GM23338 (cell line): Measurements from ENCODE around the gene RAD23B. TPM values are rescaled to one million over a fixed set of nuclear protein-coding genes. Genes with fewer than 3 reads are reported as not detected.

Experiments
- ATAC-seq: fragments of 200-7000 bp; cut with Tn5 transposase; 3 replicates; pipeline ENCODE4 v1.9.1; 2020
- DNase-seq: peaks from one replicate; pipeline ENCODE4 v3.0.0-alpha.2; 2015; ENCODE audit warnings: low spot score
- H2AFZ ChIP-seq: fragments of 200-600 bp; sonication (generic); 2 replicates; pipeline ENCODE4 v1.8.0; 2016; ENCODE audit warnings: antibody characterized with exemption, mild to moderate bottlenecking, moderate library complexity
- H3F3A ChIP-seq: fragments of 200-600 bp; sonication (generic); replicated peaks from 2 replicates; pipeline ENCODE4 v1.8.0; 2017; ENCODE audit warnings: antibody characterized with exemption, mixed run types, low read depth
- H3K27ac ChIP-seq: fragments of 200-600 bp; sonication (generic); 2 replicates; pipeline ENCODE4 v1.6.1; 2016; ENCODE audit warnings: low read depth
- H3K27me3 ChIP-seq: fragments of 200-600 bp; sonication (generic); 2 replicates; pipeline ENCODE4 v1.8.0; 2016; ENCODE audit warnings: mild to moderate bottlenecking, mixed run types, moderate library complexity; ENCODE audit not compliant: insufficient read depth
- H3K36me3 ChIP-seq: fragments of 200-600 bp; sonication (generic); 2 replicates; pipeline ENCODE4 v1.8.0; 2016; ENCODE audit warnings: mild to moderate bottlenecking; ENCODE audit not compliant: insufficient read depth
- H3K4me1 ChIP-seq: fragments of 200-600 bp; sonication (generic); 2 replicates; pipeline ENCODE4 v1.8.0; 2016; ENCODE audit warnings: mild to moderate bottlenecking, moderate library complexity; ENCODE audit not compliant: insufficient read depth
- H3K4me2 ChIP-seq: fragments of 200-600 bp; sonication (generic); 2 replicates; pipeline ENCODE4 v1.7.1; 2017; ENCODE audit warnings: mixed run types
- H3K4me3 ChIP-seq: fragments of 200-600 bp; sonication (generic); 2 replicates; pipeline ENCODE4 v1.6.1; 2016; ENCODE audit warnings: mixed run types
- H3K79me2 ChIP-seq: fragments of 200-600 bp; sonication (generic); replicated peaks from 2 replicates; pipeline ENCODE4 v1.8.0; 2017; ENCODE audit warnings: mild to moderate bottlenecking; ENCODE audit not compliant: insufficient read depth
- H3K9me2 ChIP-seq: fragments of 200-600 bp; sonication (generic); 2 replicates; pipeline ENCODE4 v1.8.0; 2017; ENCODE audit not compliant: insufficient read depth
- H4K20me1 ChIP-seq: fragments of 200-600 bp; sonication (generic); replicated peaks from 2 replicates; pipeline ENCODE4 v1.8.0; 2017; ENCODE audit warnings: mild to moderate bottlenecking; ENCODE audit not compliant: insufficient read depth
- H3K27ac Mint-ChIP-seq: 2 replicates; pipeline ENCODE4 v1.8.0; 2020; ENCODE audit warnings: inconsistent platforms, mild to moderate bottlenecking, moderate library complexity, mixed read lengths
- H3K27me3 Mint-ChIP-seq: 3 replicates; pipeline ENCODE4 v1.8.0; 2022; ENCODE audit warnings: low read depth, mild to moderate bottlenecking, moderate library complexity, mixed read lengths, inconsistent platforms; ENCODE audit not compliant: insufficient read depth, poor library complexity
- H3K36me3 Mint-ChIP-seq: 3 replicates; pipeline ENCODE4 v1.8.0; 2021; ENCODE audit warnings: low read depth, mild to moderate bottlenecking, inconsistent platforms, moderate library complexity, mixed read lengths
- H3K4me1 Mint-ChIP-seq: 3 replicates; pipeline ENCODE4 v1.8.0; 2020; ENCODE audit warnings: mild to moderate bottlenecking, inconsistent platforms, mixed read lengths
- H3K4me3 Mint-ChIP-seq: 3 replicates; pipeline ENCODE4 v1.8.0; 2021; ENCODE audit warnings: moderate library complexity, mild to moderate bottlenecking, inconsistent platforms, mixed read lengths
- H3K9me3 Mint-ChIP-seq: 3 replicates; pipeline ENCODE4 v1.8.0; 2020; ENCODE audit warnings: moderate library complexity, mild to moderate bottlenecking, inconsistent platforms, mixed read lengths
- CREB1 ChIP-seq: fragments of 250-450 bp; sonication (Bioruptor Pico); IDR thresholded peaks from 2 replicates; pipeline ENCODE4 v1.5.0; 2020; ENCODE audit warnings: low read depth, mild to moderate bottlenecking, moderate library complexity
- EZH2 ChIP-seq: fragments of 200-600 bp; sonication (generic); IDR thresholded peaks from one replicate; pipeline ENCODE4 v1.8.0; 2017; ENCODE audit warnings: antibody characterized with exemption, mild to moderate bottlenecking, low read depth; ENCODE audit not compliant: unreplicated experiment
- EZH2phosphoT487 ChIP-seq: fragments of 200-600 bp; sonication (generic); IDR thresholded peaks from one replicate; pipeline ENCODE4 v1.8.1; 2018; ENCODE audit warnings: antibody characterized with exemption; ENCODE audit not compliant: unreplicated experiment
- JUNB ChIP-seq: IDR thresholded peaks from one replicate; pipeline ENCODE4 v1.6.1; 2016; ENCODE audit warnings: antibody characterized with exemption; ENCODE audit not compliant: unreplicated experiment
- NANOG ChIP-seq: IDR thresholded peaks from 2 replicates; pipeline ENCODE4 v1.6.1; 2016; ENCODE audit warnings: antibody characterized with exemption, borderline replicate concordance
- POLR2AphosphoS5 ChIP-seq: IDR thresholded peaks from 2 replicates; pipeline ENCODE4 v1.6.1; 2016; ENCODE audit warnings: antibody characterized with exemption, low read depth
- STAT1 ChIP-seq: IDR thresholded peaks from one replicate; pipeline ENCODE4 v1.6.1; 2016; ENCODE audit warnings: antibody characterized with exemption; ENCODE audit not compliant: unreplicated experiment
- ZNF114 ChIP-seq: fragments of 250-450 bp; sonication (Bioruptor Pico); IDR thresholded peaks from 2 replicates; pipeline ENCODE4 v1.5.0; 2020; ENCODE audit warnings: mild to moderate bottlenecking, moderate library complexity
- ZNF331 ChIP-seq: fragments of 250-450 bp; sonication (Bioruptor Pico); IDR thresholded peaks from 2 replicates; pipeline ENCODE4 v1.5.0; 2020; ENCODE audit warnings: low read depth, mild to moderate bottlenecking, moderate library complexity
- ZNF462 ChIP-seq: fragments of 250-450 bp; sonication (Bioruptor Pico); IDR thresholded peaks from 2 replicates; pipeline ENCODE4 v1.5.0; 2020; ENCODE audit warnings: mild to moderate bottlenecking, moderate library complexity
- polyA plus RNA-seq: library from polyadenylated mRNA; unstranded; fragments of >200 nt; fragmentation: Nextera tagmentation; extraction: Ambion mirVana; gene quantifications from 2 replicates; pipeline ENCODE4 v1.2.1, GENCODE V29; 2016
- total RNA-seq: library from RNA; depleted of rRNA; stranded (reverse); fragments of >200 nt; shearing (Covaris generic); gene quantifications from 2 replicates; pipeline ENCODE4 v1.2.3, GENCODE V29; 2014
- TF ChIP-seq, protein P1 (sequence below), 2 experiments: fragments of 200-600 bp in 1 of 2; sonication (generic) in 1 of 2; conservative IDR thresholded peaks; 2 replicates each; pipeline versions ENCODE4 v1.5.1 to v1.6.1; 2016 to 2017; ENCODE audit warnings: antibody characterized with exemption in 2 of 2, low read depth in 2 of 2, mild to moderate bottlenecking in 2 of 2, moderate library complexity in 1 of 2
- TF ChIP-seq, protein P2 (sequence below): IDR thresholded peaks from one replicate; pipeline ENCODE4 v1.6.1; 2018; ENCODE audit warnings: antibody characterized with exemption; ENCODE audit not compliant: unreplicated experiment
- TF ChIP-seq, protein P3 (sequence below): IDR thresholded peaks from 2 replicates; pipeline ENCODE4 v1.6.1; 2016; ENCODE audit warnings: antibody characterized with exemption

The RAD23B gene
- total and polyA plus RNA-seq, 2 experiments from 2014 or later: 31.1 to 137 TPM

DNA sequence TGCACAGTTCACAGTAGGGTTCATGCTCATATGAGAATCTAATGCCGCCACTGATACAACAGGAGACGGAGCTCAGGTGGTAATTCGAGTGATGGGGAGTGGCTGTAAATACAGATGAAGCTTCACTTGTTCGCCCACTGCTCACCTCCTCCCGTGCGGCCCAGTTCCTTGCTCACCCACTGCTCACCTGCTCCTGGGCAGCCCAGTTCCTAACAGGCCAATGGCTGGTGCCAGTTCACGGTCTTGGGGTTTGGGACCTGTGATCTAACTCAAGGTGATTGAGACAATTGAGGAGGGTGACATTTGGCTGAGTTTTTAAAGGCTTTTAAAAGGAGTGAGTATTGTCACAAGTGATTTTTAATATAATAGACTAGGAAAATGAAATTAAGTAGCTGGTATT, 45.4 kb downstream of the RAD23B start:
- ATAC-seq (no peak; the same call in 1 of the 3 replicates), DNase-seq (no peak)
- Mint-ChIP-seq H3K27ac (peak overlapping the region; percentile 14), H3K9me3 (no peaks in the 10 kb centered on the region), H3K36me3 (peaks cover 95% of the 10 kb centered on the region), H3K27me3 (peaks cover 2% of the 10 kb centered on the region), H3K4me1 (no peaks in the 10 kb centered on the region), H3K4me3 (no peak overlapping the region)
- Histone ChIP-seq H3K9me2 (no peaks in the 10 kb centered on the region), H3K79me2 (peaks cover 59% of the 10 kb centered on the region), H3K4me2 (no peak overlapping the region), H3K36me3 (peaks cover 38% of the 10 kb centered on the region; the same call in 1 of the 2 replicates), H3F3A (no peaks in the 10 kb centered on the region), H3K27me3 (no peaks in the 10 kb centered on the region), H2AFZ (no peak overlapping the region), H3K4me3 (no peak overlapping the region), H3K27ac (no peak overlapping the region), H3K4me1 (no peaks in the 10 kb centered on the region), H4K20me1 (peaks cover 10% of the 10 kb centered on the region)
- TF ChIP-seq ZNF331: no peak
- TF ChIP-seq, protein P1, sequence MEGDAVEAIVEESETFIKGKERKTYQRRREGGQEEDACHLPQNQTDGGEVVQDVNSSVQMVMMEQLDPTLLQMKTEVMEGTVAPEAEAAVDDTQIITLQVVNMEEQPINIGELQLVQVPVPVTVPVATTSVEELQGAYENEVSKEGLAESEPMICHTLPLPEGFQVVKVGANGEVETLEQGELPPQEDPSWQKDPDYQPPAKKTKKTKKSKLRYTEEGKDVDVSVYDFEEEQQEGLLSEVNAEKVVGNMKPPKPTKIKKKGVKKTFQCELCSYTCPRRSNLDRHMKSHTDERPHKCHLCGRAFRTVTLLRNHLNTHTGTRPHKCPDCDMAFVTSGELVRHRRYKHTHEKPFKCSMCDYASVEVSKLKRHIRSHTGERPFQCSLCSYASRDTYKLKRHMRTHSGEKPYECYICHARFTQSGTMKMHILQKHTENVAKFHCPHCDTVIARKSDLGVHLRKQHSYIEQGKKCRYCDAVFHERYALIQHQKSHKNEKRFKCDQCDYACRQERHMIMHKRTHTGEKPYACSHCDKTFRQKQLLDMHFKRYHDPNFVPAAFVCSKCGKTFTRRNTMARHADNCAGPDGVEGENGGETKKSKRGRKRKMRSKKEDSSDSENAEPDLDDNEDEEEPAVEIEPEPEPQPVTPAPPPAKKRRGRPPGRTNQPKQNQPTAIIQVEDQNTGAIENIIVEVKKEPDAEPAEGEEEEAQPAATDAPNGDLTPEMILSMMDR (conservative IDR thresholded peaks at IDR 0.05; ENCODE audit: low read depth in 2 of 2): no peak
- no peak for TF ChIP-seq JUNB
- TF ChIP-seq, protein P2, sequence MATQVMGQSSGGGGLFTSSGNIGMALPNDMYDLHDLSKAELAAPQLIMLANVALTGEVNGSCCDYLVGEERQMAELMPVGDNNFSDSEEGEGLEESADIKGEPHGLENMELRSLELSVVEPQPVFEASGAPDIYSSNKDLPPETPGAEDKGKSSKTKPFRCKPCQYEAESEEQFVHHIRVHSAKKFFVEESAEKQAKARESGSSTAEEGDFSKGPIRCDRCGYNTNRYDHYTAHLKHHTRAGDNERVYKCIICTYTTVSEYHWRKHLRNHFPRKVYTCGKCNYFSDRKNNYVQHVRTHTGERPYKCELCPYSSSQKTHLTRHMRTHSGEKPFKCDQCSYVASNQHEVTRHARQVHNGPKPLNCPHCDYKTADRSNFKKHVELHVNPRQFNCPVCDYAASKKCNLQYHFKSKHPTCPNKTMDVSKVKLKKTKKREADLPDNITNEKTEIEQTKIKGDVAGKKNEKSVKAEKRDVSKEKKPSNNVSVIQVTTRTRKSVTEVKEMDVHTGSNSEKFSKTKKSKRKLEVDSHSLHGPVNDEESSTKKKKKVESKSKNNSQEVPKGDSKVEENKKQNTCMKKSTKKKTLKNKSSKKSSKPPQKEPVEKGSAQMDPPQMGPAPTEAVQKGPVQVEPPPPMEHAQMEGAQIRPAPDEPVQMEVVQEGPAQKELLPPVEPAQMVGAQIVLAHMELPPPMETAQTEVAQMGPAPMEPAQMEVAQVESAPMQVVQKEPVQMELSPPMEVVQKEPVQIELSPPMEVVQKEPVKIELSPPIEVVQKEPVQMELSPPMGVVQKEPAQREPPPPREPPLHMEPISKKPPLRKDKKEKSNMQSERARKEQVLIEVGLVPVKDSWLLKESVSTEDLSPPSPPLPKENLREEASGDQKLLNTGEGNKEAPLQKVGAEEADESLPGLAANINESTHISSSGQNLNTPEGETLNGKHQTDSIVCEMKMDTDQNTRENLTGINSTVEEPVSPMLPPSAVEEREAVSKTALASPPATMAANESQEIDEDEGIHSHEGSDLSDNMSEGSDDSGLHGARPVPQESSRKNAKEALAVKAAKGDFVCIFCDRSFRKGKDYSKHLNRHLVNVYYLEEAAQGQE: no peak
- TF ChIP-seq NANOG: no peak
- TF ChIP-seq EZH2: no peak
- no peak for TF ChIP-seq ZNF114 (CRISPR knock-in tag)
- TF ChIP-seq CREB1 (CRISPR knock-in tag): no peak
- no peak for TF ChIP-seq STAT1
- no peak for TF ChIP-seq POLR2AphosphoS5
- TF ChIP-seq, protein P3, sequence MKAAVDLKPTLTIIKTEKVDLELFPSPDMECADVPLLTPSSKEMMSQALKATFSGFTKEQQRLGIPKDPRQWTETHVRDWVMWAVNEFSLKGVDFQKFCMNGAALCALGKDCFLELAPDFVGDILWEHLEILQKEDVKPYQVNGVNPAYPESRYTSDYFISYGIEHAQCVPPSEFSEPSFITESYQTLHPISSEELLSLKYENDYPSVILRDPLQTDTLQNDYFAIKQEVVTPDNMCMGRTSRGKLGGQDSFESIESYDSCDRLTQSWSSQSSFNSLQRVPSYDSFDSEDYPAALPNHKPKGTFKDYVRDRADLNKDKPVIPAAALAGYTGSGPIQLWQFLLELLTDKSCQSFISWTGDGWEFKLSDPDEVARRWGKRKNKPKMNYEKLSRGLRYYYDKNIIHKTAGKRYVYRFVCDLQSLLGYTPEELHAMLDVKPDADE: no peak
- TF ChIP-seq ZNF462: no peak
- TF ChIP-seq EZH2phosphoT487: no peak
